K562 (cell line): Measurements from ENCODE around the gene CFAP251. TPM values are rescaled to one million over a fixed set of nuclear protein-coding genes. Genes with fewer than 3 reads are reported as not detected.
A peak's percentile ranks its signal among the peaks of the same experiment; 100 is the strongest.

Source experiments
- ATAC-seq: fragments of 200-7000 bp; cut with Tn5 transposase; 3 replicates; pipeline ENCODE4 v1.9.1; 2020; ENCODE audit warnings: moderate library complexity
- BruUV-seq: library from RNA; stranded (reverse); fragments of 400-500 nt; replicated peaks from 2 replicates; lab custom pipeline; 2021; lab: Mats Ljungman, UMichigan
- CTCF ChIA-PET: fragments of 300-600 bp; formaldehyde crosslinking; extraction: SDS; loops from one replicate; lab custom pipeline; 2021; ENCODE audit warnings: low intra/inter-chr PET ratio; lab: Yijun Ruan, JAX
- POLR2A ChIA-PET: fragments of 300-600, 350-650 bp; sonication (Branson Sonifier 250); formaldehyde crosslinking; extraction: SDS; loops from one replicate; lab custom pipeline; 2021; ENCODE audit warnings: antibody characterized with exemption, inconsistent platforms; lab: Yijun Ruan, JAX
- DNase-seq, 4 experiments: peaks; one replicate each; pipeline versions ENCODE4 v3.0.0 to v3.0.0-alpha.2; 2011 to 2018; ENCODE audit warnings: low spot score in 3 of 4, mixed read lengths in 3 of 4; ENCODE audit errors: extremely low read depth in 1 of 4
- FAIRE-seq: peaks from 2 replicates; lab custom pipeline; 2011; peaks lifted over from hg19 to GRCh38; lab: Jason Lieb, UNC
- H2AFZ ChIP-seq: 2 replicates; pipeline ENCODE4 v1.6.0; 2011; ENCODE audit warnings: low read depth, low read length, control low read depth, inconsistent platforms
- H3K27ac ChIP-seq: fragments of 200-600 bp; 3 replicates; pipeline ENCODE4 v1.8.0; 2011; ENCODE audit warnings: low read depth, mild to moderate bottlenecking, control low read depth, inconsistent platforms, low read length, moderate library complexity, mixed read lengths; ENCODE audit errors: extremely low read depth
- H3K27me3 ChIP-seq, 2 experiments: fragments of 300-600 bp in 1 of 2; 2 replicates in 1 of 2; 3 replicates in 1 of 2; pipeline versions ENCODE4 v1.6.0 to v1.8.0; 2011; ENCODE audit warnings: inconsistent platforms in 2 of 2, low read length in 2 of 2, mild to moderate bottlenecking in 1 of 2, mixed read lengths in 1 of 2, moderate library complexity in 1 of 2; ENCODE audit not compliant: control insufficient read depth in 2 of 2, insufficient read depth in 2 of 2
- H3K36me3 ChIP-seq: fragments of 300-600 bp; 3 replicates; pipeline ENCODE4 v1.8.0; 2011; ENCODE audit warnings: mild to moderate bottlenecking, low read length, inconsistent platforms; ENCODE audit not compliant: control insufficient read depth, insufficient read depth
- H3K4me1 ChIP-seq, 2 experiments: fragments of 200-600 bp in 1 of 2; replicated peaks in 1 of 2; 2 replicates in 1 of 2; 3 replicates in 1 of 2; pipeline versions ENCODE4 v1.5.1 to v1.8.0; 2011; ENCODE audit warnings: inconsistent platforms in 2 of 2, low read length in 2 of 2, mild to moderate bottlenecking in 1 of 2, mixed read lengths in 1 of 2, moderate library complexity in 1 of 2; ENCODE audit not compliant: control insufficient read depth in 2 of 2, insufficient read depth in 2 of 2
- H3K4me2 ChIP-seq: 2 replicates; pipeline ENCODE4 v1.6.1; 2011; ENCODE audit warnings: low read length, control low read depth, inconsistent platforms, mixed read lengths; ENCODE audit not compliant: insufficient read depth
- H3K4me3 ChIP-seq: fragments of 200-600 bp; sonication (generic), shearing (Covaris generic); 2 replicates; pipeline ENCODE4 v1.5.1; 2016; ENCODE audit warnings: control low read depth, inconsistent platforms
- H3K79me2 ChIP-seq: fragments of 200-600 bp; 3 replicates; pipeline ENCODE4 v1.8.0; 2011; ENCODE audit warnings: low read length, inconsistent platforms; ENCODE audit not compliant: control insufficient read depth, insufficient read depth
- H3K9ac ChIP-seq, 2 experiments: 2 replicates each; pipeline versions ENCODE4 v1.6.0 to v1.6.1; 2011; ENCODE audit warnings: low read depth in 2 of 2, low read length in 2 of 2, control low read depth in 1 of 2, inconsistent platforms in 1 of 2, mild to moderate bottlenecking in 1 of 2, mixed read lengths in 1 of 2; ENCODE audit not compliant: insufficient read depth in 1 of 2
- H3K9me1 ChIP-seq: one replicate; pipeline ENCODE4 v1.6.0; 2011; ENCODE audit warnings: inconsistent platforms, mild to moderate bottlenecking, low read length, moderate library complexity; ENCODE audit not compliant: control insufficient read depth, insufficient read depth
- H3K9me3 ChIP-seq: replicated peaks from 2 replicates; pipeline ENCODE4 v1.5.1; 2011; ENCODE audit warnings: low read depth, low read length, inconsistent platforms; ENCODE audit not compliant: control insufficient read depth, insufficient read depth
- H4K20me1 ChIP-seq: replicated peaks from 2 replicates; pipeline ENCODE4 v1.6.1; 2011; ENCODE audit warnings: low read length, inconsistent platforms, mixed read lengths; ENCODE audit not compliant: control insufficient read depth, insufficient read depth
- CBFA2T3 ChIP-seq: fragments of 450-650 bp; IDR thresholded peaks from 2 replicates; pipeline ENCODE4 v1.6.1; 2017
- WGBS: fragments of 100-300 bp; shearing (Covaris generic); methylation state at CpG from one replicate; pipeline ENCODE4 v1.1.6; 2016; ENCODE audit warnings: low coverage, mixed read lengths; ENCODE audit not compliant: insufficient coverage; ENCODE audit errors: missing lambda C conversion rate; 5-methylcytosine and 5-hydroxymethylcytosine counted together
- in situ Hi-C: fragments of 300-500 bp; cut with MboI; formaldehyde crosslinking; loops from 4 replicates; pipeline ENCODE4 v1.15.0; 2018; ENCODE audit warnings: inconsistent platforms, mixed read lengths
- intact Hi-C: fragments of 100-400 bp; cut with micrococcal nuclease; formaldehyde crosslinking; loops from 2 replicates; pipeline ENCODE4 v1.14.2; 2022
- polyA plus RNA-seq, 8 experiments: library from polyadenylated mRNA; depleted of rRNA in 4 of 8; stranded (reverse) in 5 of 8; unstranded in 3 of 8; fragments of >200 nt; fragmentation: Nextera tagmentation in 2 of 8; fragmentation: Illumina TruSeq in 1 of 8; extraction: Ambion mirVana in 2 of 8; extraction: Trizol in 1 of 8; gene quantifications; 2 replicates each; pipeline versions ENCODE4 v1.2.1 to v1.2.3, GENCODE V29; 2011 to 2014; ENCODE audit warnings: inconsistent platforms in 1 of 8, missing spikeins in 1 of 8
- total RNA-seq, 7 experiments: library from RNA; depleted of rRNA in 6 of 7; stranded (reverse); fragments of >200 nt in 6 of 7; fragmentation: Illumina TruSeq in 2 of 7; extraction: Trizol in 2 of 7; gene quantifications; 2 replicates each; pipeline versions ENCODE4 v1.2.1 to v1.2.3, GENCODE V29; 2011 to 2021; ENCODE audit warnings: low replicate concordance in 1 of 7
- TF ChIP-seq, protein P1 (sequence below), 2 experiments: fragments of 450-650 bp; IDR thresholded peaks; 2 replicates each; pipeline ENCODE4 v1.6.1; 2016; ENCODE audit warnings: mild to moderate bottlenecking in 2 of 2, borderline replicate concordance in 1 of 2, low read depth in 1 of 2, moderate library complexity in 1 of 2

The CFAP251 gene
- total and polyA plus RNA-seq, 9 of the 15 experiments (the other 6 are each of a cell fraction or from before 2014, with no cell fraction given), result 16.6 to 31.0 (median 19.1) TPM

DNA sequence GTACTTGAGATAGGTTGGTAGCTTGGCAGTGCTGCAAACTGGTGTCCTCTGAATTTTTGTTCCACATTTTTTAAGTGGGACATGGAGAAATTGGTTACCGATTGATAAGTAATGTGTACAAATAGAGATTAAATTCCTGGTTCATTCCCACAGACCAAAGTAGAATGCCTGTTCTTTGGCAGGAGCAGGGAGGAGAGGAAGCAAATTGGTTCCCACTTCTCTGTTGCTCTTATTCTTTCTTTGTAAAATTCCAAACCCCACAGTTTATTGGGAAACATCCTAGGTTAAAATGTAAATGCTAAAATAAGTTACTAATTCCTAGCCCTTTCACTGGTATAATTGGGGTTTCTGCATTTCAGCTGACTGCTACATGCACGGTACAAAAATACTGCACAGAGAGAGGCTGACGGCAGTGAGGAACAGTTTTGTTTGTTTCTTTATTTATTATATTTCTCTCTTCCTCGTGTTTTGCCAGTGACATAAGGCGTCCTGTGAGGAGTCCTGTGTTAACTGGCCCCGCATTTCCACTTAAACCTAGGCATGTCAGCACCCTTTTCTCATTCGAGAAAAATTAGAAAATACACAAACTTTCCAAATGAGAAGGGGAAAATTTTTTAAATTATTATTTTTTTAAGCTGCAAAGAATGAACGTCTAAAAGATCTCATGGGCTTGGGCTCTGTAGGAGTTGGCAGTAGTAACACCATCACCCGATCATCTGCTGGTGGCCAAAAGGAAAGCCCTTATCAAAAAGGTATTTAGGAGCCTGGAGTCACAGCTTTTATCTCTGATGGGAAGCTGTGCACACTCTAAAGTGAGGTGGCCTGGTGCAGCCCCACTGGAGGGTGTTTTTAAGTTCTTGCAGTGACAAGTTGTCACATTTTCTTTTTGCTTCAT lies 77.9 kb downstream of the CFAP251 start:
- Histone ChIP-seq H3K79me2 (no peaks in the 10 kb centered on the region), H3K27me3 (no peaks in the 10 kb centered on the region), H3K9ac (no peak overlapping the region), H3K4me2 (no peak overlapping the region), H3K4me3 (no peak overlapping the region), H2AFZ (no peak overlapping the region), H3K36me3 (no peaks in the 10 kb centered on the region), H3K27ac (no peak overlapping the region), H3K4me1 (peaks cover 0 to 7% of the 10 kb centered on the region in 2 experiments; a peak in 2 of 5 replicates), H3K9me1 (no peaks in the 10 kb centered on the region), H4K20me1 (no peaks in the 10 kb centered on the region), H3K9me3 (peaks cover 2% of the 10 kb centered on the region; the same call in 1 of the 2 replicates)
- FAIRE-seq (no peak), ATAC-seq (peak; percentile 44; the same call in 2 of the 3 replicates), DNase-seq (peak in 2 of 4 experiments; percentile 11 to 21)
- intact Hi-C loops, result no loop called here
- TF ChIP-seq, protein P1, sequence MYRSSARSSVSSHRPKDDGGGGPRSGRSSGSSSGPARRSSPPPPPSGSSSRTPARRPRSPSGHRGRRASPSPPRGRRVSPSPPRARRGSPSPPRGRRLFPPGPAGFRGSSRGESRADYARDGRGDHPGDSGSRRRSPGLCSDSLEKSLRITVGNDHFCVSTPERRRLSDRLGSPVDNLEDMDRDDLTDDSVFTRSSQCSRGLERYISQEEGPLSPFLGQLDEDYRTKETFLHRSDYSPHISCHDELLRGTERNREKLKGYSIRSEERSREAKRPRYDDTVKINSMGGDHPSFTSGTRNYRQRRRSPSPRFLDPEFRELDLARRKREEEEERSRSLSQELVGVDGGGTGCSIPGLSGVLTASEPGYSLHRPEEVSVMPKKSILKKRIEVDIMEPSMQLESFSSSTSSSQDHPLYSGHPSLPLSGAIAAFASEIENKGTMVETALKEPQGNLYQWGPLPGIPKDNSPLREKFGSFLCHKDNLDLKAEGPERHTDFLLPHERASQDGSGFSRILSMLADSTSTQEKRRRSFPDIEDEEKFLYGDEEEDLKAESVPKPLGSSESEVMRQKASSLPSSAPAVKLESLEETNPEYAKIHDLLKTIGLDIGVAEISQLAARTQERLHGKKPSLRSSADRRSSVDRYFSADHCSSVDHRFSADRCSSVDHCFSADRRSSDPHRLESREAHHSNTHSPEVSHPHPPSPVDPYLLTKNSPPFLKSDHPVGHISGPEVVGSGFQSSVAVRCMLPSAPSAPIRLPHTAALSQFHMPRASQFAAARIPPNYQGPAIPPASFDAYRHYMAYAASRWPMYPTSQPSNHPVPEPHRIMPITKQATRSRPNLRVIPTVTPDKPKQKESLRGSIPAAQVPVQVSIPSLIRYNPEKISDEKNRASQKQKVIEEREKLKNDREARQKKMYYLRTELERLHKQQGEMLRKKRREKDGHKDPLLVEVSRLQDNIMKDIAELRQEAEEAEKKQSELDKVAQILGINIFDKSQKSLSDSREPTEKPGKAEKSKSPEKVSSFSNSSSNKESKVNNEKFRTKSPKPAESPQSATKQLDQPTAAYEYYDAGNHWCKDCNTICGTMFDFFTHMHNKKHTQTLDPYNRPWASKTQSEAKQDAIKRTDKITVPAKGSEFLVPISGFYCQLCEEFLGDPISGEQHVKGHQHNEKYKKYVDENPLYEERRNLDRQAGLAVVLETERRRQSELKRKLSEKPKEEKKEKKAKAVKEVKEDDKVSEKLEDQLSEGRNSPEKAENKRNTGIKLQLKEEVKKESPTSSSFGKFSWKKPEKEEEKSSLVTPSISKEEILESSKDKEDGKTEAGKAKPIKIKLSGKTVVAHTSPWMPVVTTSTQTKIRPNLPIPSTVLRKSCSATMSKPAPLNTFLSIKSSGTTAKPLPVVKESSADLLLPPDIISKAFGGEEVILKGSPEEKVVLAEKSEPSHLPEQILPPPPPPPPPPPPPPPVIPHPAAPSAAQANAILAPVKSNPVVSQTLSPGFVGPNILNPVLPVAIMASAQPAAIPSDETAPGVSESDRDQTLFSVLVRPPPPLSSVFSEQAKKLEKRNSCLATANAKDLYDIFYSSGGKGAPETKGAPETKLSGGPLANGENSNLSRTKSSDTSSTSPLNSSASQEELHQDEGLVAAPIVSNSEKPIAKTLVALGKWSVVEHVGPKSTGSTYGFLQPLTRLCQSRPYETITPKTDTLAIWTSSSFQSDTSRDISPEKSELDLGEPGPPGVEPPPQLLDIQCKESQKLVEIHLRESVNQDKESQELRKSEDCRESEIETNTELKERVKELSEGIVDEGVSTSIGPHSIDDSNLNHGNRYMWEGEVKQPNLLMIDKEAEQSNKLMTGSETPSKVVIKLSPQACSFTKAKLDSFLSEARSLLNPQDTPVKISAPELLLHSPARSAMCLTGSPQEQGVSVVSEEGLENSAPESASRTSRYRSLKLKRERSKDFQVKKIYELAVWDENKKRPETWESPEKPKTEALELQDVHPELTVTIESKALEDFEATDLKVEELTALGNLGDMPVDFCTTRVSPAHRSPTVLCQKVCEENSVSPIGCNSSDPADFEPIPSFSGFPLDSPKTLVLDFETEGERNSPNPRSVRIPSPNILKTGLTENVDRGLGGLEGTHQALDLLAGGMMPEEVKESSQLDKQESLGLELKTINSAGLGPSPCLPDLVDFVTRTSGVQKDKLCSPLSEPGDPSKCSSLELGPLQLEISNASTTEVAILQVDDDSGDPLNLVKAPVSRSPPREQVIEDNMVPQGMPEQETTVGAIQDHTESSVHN (IDR thresholded peaks at IDR 0.05; ENCODE audit: borderline replicate concordance in 1 of 2, low read depth in 1 of 2), result no peak
- TF ChIP-seq CBFA2T3, result peak; percentile 13; the same call in 1 of the 2 replicates
- 6% methylated on average over 9 of the region's 9 CpGs for WGBS
- POLR2A ChIA-PET, result interaction anchor here (0.7 to 1.0 kb wide), 2 partner anchors 11 to 21 kb away, joined by 3 to 4 read pairs; no protein-coding TSS in a partner anchor
- in situ Hi-C loops, result no loop called here
- BruUV-seq, result no TSS peak
- CTCF ChIA-PET, result no interaction called here
